Adrenal gland (tissue), 12 donors: ENCODE measurements around the gene ZBTB7C. TPM values are rescaled to one million over a fixed set of nuclear protein-coding genes. Genes with fewer than 3 reads are reported as not detected.
A peak's percentile ranks its signal among the peaks of the same experiment; 100 is the strongest.

ENCODE experiments used
- DNase-seq, 7 donors: peaks; one replicate each; pipeline ENCODE4 v3.0.0-alpha.2; 2019 to 2020
- H3K27ac ChIP-seq, 5 donors: fragments of 200-600 bp; sonication (generic) in 4 of 5; 1 replicate in 3 of 5; 2 replicates in 2 of 5; pipeline versions ENCODE4 v1.5.1 to v1.8.0; 2016 to 2020; ENCODE audit warnings: mild to moderate bottlenecking in 1 of 5
- H3K27me3 ChIP-seq: fragments of 200-600 bp; 2 replicates; pipeline ENCODE4 v1.8.0; 2021
- H3K36me3 ChIP-seq, 2 donors: fragments of 200-600 bp; replicated peaks in 1 of 2; 1 replicate in 1 of 2; 2 replicates in 1 of 2; pipeline versions ENCODE4 v1.5.1 to v1.8.0; 2018 to 2022
- H3K4me1 ChIP-seq, 2 donors: fragments of 200-600 bp; replicated peaks in 1 of 2; 1 replicate in 1 of 2; 2 replicates in 1 of 2; pipeline versions ENCODE4 v1.5.1 to v1.8.0; 2018 to 2021
- H3K4me3 ChIP-seq, 4 donors: fragments of 200-600 bp; sonication (generic) in 3 of 4; one replicate each; pipeline ENCODE4 v1.5.1; 2016 to 2018
- H3K9me3 ChIP-seq, 3 donors: fragments of 200-600 bp; sonication (generic) in 1 of 3; replicated peaks in 1 of 3; 1 replicate in 2 of 3; 2 replicates in 1 of 3; pipeline versions ENCODE4 v1.5.1 to v1.8.0; 2016 to 2021
- POLR2A ChIP-seq, 2 donors: fragments of 450-650 bp; IDR thresholded peaks; one replicate each; pipeline ENCODE4 v1.6.1; 2017; ENCODE audit warnings: antibody characterized with exemption in 2 of 2, mild to moderate bottlenecking in 2 of 2, moderate library complexity in 1 of 2
- WGBS, 4 donors: extraction: QIAGEN DNeasy Blood & Tissue Kit in 2 of 4; methylation state at CpG; one replicate each; pipeline versions ENCODE4 v1.1.5 to v1.1.7; 2013 to 2017; 5-methylcytosine and 5-hydroxymethylcytosine counted together
- intact Hi-C, 2 donors: fragments of 100-400 bp; cut with DNase I; formaldehyde crosslinking; loops; one replicate each; pipeline versions ENCODE4 v1.14.1 to v1.15.0; 2022 to 2023
- polyA plus RNA-seq, 3 donors: library from polyadenylated mRNA; stranded (reverse); fragments of 200-250 nt in 2 of 3; fragments of 350-450 nt in 1 of 3; fragmentation: Illumina TruSeq in 1 of 3; extraction: RNeasy Lipid Tissue Mini Kit (QIAGEN cat#74804) in 1 of 3; gene quantifications; one replicate each; pipeline ENCODE4 v1.2.3, GENCODE V29; 2013 to 2014
- total RNA-seq, 9 donors: library from RNA; depleted of rRNA in 4 of 9; stranded (reverse); fragments of >200 nt in 4 of 9; fragments of 120-200 nt in 1 of 9; fragmentation: NEBNext Ultra II Directional in 1 of 9; extraction: Animal tissue kit (Norgen Biotek cat#: 25700) in 1 of 9; gene quantifications; one replicate each; pipeline versions ENCODE4 v1.1.0 to v1.2.4, GENCODE V29; 2013 to 2023
- TF ChIP-seq, protein P1 (sequence below), 6 experiments: fragments of 450-650 bp in 4 of 6; fragments of 200-600 bp in 2 of 6; sonication (generic) in 1 of 6; IDR thresholded peaks; 1 replicate in 5 of 6; 2 replicates in 1 of 6; pipeline versions ENCODE4 v1.5.1 to v1.8.0; 2016 to 2021; ENCODE audit warnings: antibody characterized with exemption in 6 of 6, mild to moderate bottlenecking in 2 of 6, moderate library complexity in 1 of 6
- donor health status: healthy with polysubstance abuse.
- donor health status: Bipolar disorder and iron deficiency.
- donor health status: DM: yes; HTN: yes; CAD: no.
- donor health status: DM: no; HTN: no; CAD: no.
- donor health status: DM: no; HTN: no; CAD: no.
- donor health status: DM: yes; HTN: yes; CAD: no.

ZBTB7C gene
- total and polyA plus RNA-seq, 12 donors, result 5.2 to 42.8 (median 26.8) TPM

DNA sequence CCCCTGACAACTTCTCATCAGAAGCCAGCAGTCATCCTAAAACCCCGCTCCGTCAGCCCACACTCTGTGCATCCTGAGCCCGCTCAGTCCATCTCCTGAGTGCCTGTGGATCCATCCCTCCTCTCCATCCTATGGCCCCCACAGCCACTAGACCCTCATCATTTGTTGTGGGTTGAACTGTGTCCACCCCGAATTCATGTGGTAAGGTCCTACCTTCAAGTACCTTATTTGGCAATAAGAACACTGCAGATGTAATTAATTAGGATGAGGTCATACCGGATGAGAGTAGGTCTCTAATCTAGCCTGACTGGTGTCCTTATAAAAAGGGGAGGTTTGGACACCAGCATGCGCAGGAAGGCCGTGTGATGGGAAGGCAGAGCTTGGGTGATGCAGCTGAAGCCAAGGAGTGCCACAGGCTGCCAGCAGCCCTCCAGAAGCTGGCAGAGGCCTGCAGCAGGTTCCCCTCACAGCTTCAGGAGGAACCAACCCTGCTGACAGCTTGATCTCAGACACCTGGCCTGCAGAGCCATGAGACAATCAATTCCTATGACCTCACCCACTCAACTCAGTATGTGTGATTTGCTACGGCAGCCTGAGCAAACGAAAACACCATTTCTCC is 192.4 kb downstream of the ZBTB7C start:
- Histone ChIP-seq H3K27ac (peak overlapping the region in 1 of 5 donors; percentile 56), H3K4me1 (no peaks in the 10 kb centered on the region), H3K36me3 (no peaks in the 10 kb centered on the region), H3K9me3 (no peaks in the 10 kb centered on the region), H3K27me3 (no peaks in the 10 kb centered on the region), H3K4me3 (no peak overlapping the region)
- DNase-seq, result peak in 1 of 7 donors; percentile 22
- TF ChIP-seq POLR2A (IDR thresholded peaks at IDR 0.05), result no peak
- TF ChIP-seq, protein P1, sequence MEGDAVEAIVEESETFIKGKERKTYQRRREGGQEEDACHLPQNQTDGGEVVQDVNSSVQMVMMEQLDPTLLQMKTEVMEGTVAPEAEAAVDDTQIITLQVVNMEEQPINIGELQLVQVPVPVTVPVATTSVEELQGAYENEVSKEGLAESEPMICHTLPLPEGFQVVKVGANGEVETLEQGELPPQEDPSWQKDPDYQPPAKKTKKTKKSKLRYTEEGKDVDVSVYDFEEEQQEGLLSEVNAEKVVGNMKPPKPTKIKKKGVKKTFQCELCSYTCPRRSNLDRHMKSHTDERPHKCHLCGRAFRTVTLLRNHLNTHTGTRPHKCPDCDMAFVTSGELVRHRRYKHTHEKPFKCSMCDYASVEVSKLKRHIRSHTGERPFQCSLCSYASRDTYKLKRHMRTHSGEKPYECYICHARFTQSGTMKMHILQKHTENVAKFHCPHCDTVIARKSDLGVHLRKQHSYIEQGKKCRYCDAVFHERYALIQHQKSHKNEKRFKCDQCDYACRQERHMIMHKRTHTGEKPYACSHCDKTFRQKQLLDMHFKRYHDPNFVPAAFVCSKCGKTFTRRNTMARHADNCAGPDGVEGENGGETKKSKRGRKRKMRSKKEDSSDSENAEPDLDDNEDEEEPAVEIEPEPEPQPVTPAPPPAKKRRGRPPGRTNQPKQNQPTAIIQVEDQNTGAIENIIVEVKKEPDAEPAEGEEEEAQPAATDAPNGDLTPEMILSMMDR (IDR thresholded peaks at IDR 0.05), result no peak
- 88 to 94% (median 90%) methylated on average over 9 of the region's 9 CpGs for WGBS, 4 donors
- intact Hi-C loops, result no loop called here

- H3K27ac ChIP-seq, result peak overlapping the region in 2 of 5 donors; percentile 5 to 56
- WGBS, 4 donors, result 85 to 87% (median 86%) methylated on average over 9 of the region's 9 CpGs
- TF ChIP-seq POLR2A (IDR thresholded peaks at IDR 0.05), result no peak
- TF ChIP-seq, protein P1 (IDR thresholded peaks at IDR 0.05), result no peak
Measured at GRCh38 chr18:48215876-48216638, 193.1 kb downstream of the ZBTB7C start.

GRCh38 chr18:48213791-48214190 is 195.4 kb downstream of the ZBTB7C start:
- Histone ChIP-seq H3K27me3 (no peaks in the 10 kb centered on the region), H3K4me3 (no peak overlapping the region), H3K9me3 (no peaks in the 10 kb centered on the region), H3K27ac (no peak overlapping the region), H3K36me3 (no peaks in the 10 kb centered on the region), H3K4me1 (no peaks in the 10 kb centered on the region)
- no peak for DNase-seq
- 89 to 97% (median 93%) methylated on average over 9 of the region's 9 CpGs for WGBS, 4 donors
- TF ChIP-seq POLR2A (IDR thresholded peaks at IDR 0.05), result no peak
- TF ChIP-seq, protein P1 (IDR thresholded peaks at IDR 0.05), result no peak
- intact Hi-C loops, result no loop called here

More at GRCh38 chr18:48215876-48216638, 193.1 kb downstream of the ZBTB7C start:
- H3K4me1 ChIP-seq, result no peaks in the 10 kb centered on the region
- intact Hi-C loops, result no loop called here
- peak in 1 of 7 donors; percentile 23 for DNase-seq
- no peaks in the 10 kb centered on the region for H3K27me3 ChIP-seq
- no peaks in the 10 kb centered on the region for H3K36me3 ChIP-seq
- no peaks in the 10 kb centered on the region for H3K9me3 ChIP-seq
- H3K4me3 ChIP-seq, result no peak overlapping the region

GRCh38 chr18:48208432-48209140 is 200.6 kb downstream of the ZBTB7C start:
- intact Hi-C loops, result no loop called here
- no peak for DNase-seq
- Histone ChIP-seq H3K36me3 (no peaks in the 10 kb centered on the region), H3K4me1 (no peaks in the 10 kb centered on the region), H3K27me3 (no peaks in the 10 kb centered on the region), H3K4me3 (no peak overlapping the region), H3K27ac (no peak overlapping the region), H3K9me3 (no peaks in the 10 kb centered on the region)
- WGBS, 4 donors, result 73 to 81% (median 77%) methylated on average over 4 of the region's 4 CpGs
- TF ChIP-seq POLR2A (IDR thresholded peaks at IDR 0.05), result no peak
